Measurements from ENCODE around the gene NEDD1.

The NEDD1 gene

GRCh38 chr12:96906849-96907670, at the start of gene NEDD1:
Gene NEDD1, plus strand, starts transcription at chr12:96907257. Its CDS starts 2,503 bp downstream, at chr12:96909760.
- TF ChIP-seq EZH2 (optimal IDR thresholded peaks at IDR 0.05; ENCODE audit: low read depth, low read length) (no peak), CTCF (IDR thresholded peaks at IDR 0.05; ENCODE audit: low read length) (no peak), EZH2phosphoT487 (IDR thresholded peaks at IDR 0.05; ENCODE audit: low read length) (no peak)
- H3K27me3 ChIP-seq (replicated peaks; ENCODE audit: insufficient read depth, low read length), result no peaks in the 10 kb centered on the region
- DNase-seq, result peak; percentile 89
- peak within 1 kb of the TSS; percentile 73 for H3K27ac ChIP-seq (ENCODE audit: low read length)
- no peaks in the 10 kb centered on the region for H4K20me1 ChIP-seq (ENCODE audit: insufficient read depth, low read length)
- H3F3A ChIP-seq (ENCODE audit: insufficient read depth, low read length), result peaks cover 6% of the 10 kb centered on the region
- peaks cover 9% of the 10 kb centered on the region; the same call in 1 of the 2 replicates for H3K4me1 ChIP-seq (ENCODE audit: low read length)
- no peaks in the 10 kb centered on the region for H3K36me3 ChIP-seq (replicated peaks; ENCODE audit: insufficient read depth, low read length)
- H3K9me2 ChIP-seq (replicated peaks; ENCODE audit: insufficient read depth, low read length), result no peaks in the 10 kb centered on the region
- H3K9ac ChIP-seq (ENCODE audit: low read length), result peak within 1 kb of the TSS; percentile 80
- H3K4me2 ChIP-seq (ENCODE audit: low read depth, low read length), result peak within 1 kb of the TSS; percentile 82
- peak within 1 kb of the TSS; percentile 84 for H3K4me3 ChIP-seq (ENCODE audit: low read length)
- peaks cover 39% of the 10 kb centered on the region for H3K79me2 ChIP-seq (ENCODE audit: low read length)
- peak within 1 kb of the TSS; percentile 96 for H2AFZ ChIP-seq (ENCODE audit: low read length)
- H3K9me3 ChIP-seq (replicated peaks; ENCODE audit: insufficient read depth, low read length), result no peaks in the 10 kb centered on the region

GRCh38 chr12:96858162-96858561, 48.9 kb upstream of the NEDD1 start:
- no peaks in the 10 kb centered on the region for H3K4me1 ChIP-seq (ENCODE audit: low read length)
- H3K79me2 ChIP-seq (ENCODE audit: low read length), result no peaks in the 10 kb centered on the region
- H3K4me3 ChIP-seq (ENCODE audit: low read length), result no peak overlapping the region
- no peak overlapping the region for H3K9ac ChIP-seq (ENCODE audit: low read length)
- H2AFZ ChIP-seq (ENCODE audit: low read length), result no peak overlapping the region
- no peak overlapping the region for H3K27ac ChIP-seq (ENCODE audit: low read length)
- DNase-seq, result no peak
- no peak overlapping the region for H3K4me2 ChIP-seq (ENCODE audit: low read depth, low read length)
- H3K9me2 ChIP-seq (replicated peaks; ENCODE audit: insufficient read depth, low read length), result no peaks in the 10 kb centered on the region
- H3K27me3 ChIP-seq (replicated peaks; ENCODE audit: insufficient read depth, low read length), result no peaks in the 10 kb centered on the region
- TF ChIP-seq EZH2 (optimal IDR thresholded peaks at IDR 0.05; ENCODE audit: low read depth, low read length) (no peak), CTCF (IDR thresholded peaks at IDR 0.05; ENCODE audit: low read length) (no peak), EZH2phosphoT487 (IDR thresholded peaks at IDR 0.05; ENCODE audit: low read length) (no peak)
- no peaks in the 10 kb centered on the region for H4K20me1 ChIP-seq (ENCODE audit: insufficient read depth, low read length)
- H3K36me3 ChIP-seq (replicated peaks; ENCODE audit: insufficient read depth, low read length), result no peaks in the 10 kb centered on the region
- H3K9me3 ChIP-seq (replicated peaks; ENCODE audit: insufficient read depth, low read length), result no peaks in the 10 kb centered on the region
- H3F3A ChIP-seq (ENCODE audit: insufficient read depth, low read length), result no peaks in the 10 kb centered on the region

GRCh38 chr12:96861656-96862055, 45.4 kb upstream of the NEDD1 start:
- Histone ChIP-seq H3F3A (ENCODE audit: insufficient read depth, low read length) (no peaks in the 10 kb centered on the region), H3K9me3 (replicated peaks; ENCODE audit: insufficient read depth, low read length) (no peaks in the 10 kb centered on the region), H3K36me3 (replicated peaks; ENCODE audit: insufficient read depth, low read length) (no peaks in the 10 kb centered on the region), H3K4me1 (ENCODE audit: low read length) (no peaks in the 10 kb centered on the region), H3K9me2 (replicated peaks; ENCODE audit: insufficient read depth, low read length) (no peaks in the 10 kb centered on the region), H2AFZ (ENCODE audit: low read length) (no peak overlapping the region), H4K20me1 (ENCODE audit: insufficient read depth, low read length) (no peaks in the 10 kb centered on the region), H3K4me3 (ENCODE audit: low read length) (no peak overlapping the region), H3K4me2 (ENCODE audit: low read depth, low read length) (no peak overlapping the region), H3K9ac (ENCODE audit: low read length) (no peak overlapping the region), H3K27me3 (replicated peaks; ENCODE audit: insufficient read depth, low read length) (no peaks in the 10 kb centered on the region), H3K79me2 (ENCODE audit: low read length) (no peaks in the 10 kb centered on the region), H3K27ac (ENCODE audit: low read length) (no peak overlapping the region)
- no peak for DNase-seq
- TF ChIP-seq CTCF (IDR thresholded peaks at IDR 0.05; ENCODE audit: low read length), result no peak
- TF ChIP-seq EZH2phosphoT487 (IDR thresholded peaks at IDR 0.05; ENCODE audit: low read length), result no peak
- TF ChIP-seq EZH2 (optimal IDR thresholded peaks at IDR 0.05; ENCODE audit: low read depth, low read length), result no peak

Data from MM.1S (cell line).